Activated T-helper 2 cell treated with anti-CD3 and anti-CD28 coated beads, Interferon-gamma antibody, Interleukin-2, Interleukin-4, amounts not matched to agents 10 μg/mL and 5 μg/mL and 100 μg/mL, durations not matched to agents 14 hours and 24 hours and 36 hours (primary cell): ENCODE measurements around the gene WDR81. TPM values are rescaled to one million over a fixed set of nuclear protein-coding genes. Genes with fewer than 3 reads are reported as not detected.
A peak's percentile ranks its signal among the peaks of the same experiment; 100 is the strongest.
"Not testable (repeated sequence)": the region's sequence is repeated elsewhere in the genome, so short reads cannot be mapped to it uniquely, and the experiment has no call there.

Source experiments
- DNase-seq: peaks from one replicate; pipeline ENCODE4 v3.0.0; 2021; ENCODE audit warnings: low spot score
- H3K27ac Mint-ChIP-seq: one replicate; pipeline ENCODE4 v1.8.0; 2021; ENCODE audit warnings: mixed read lengths
- H3K27me3 Mint-ChIP-seq: one replicate; pipeline ENCODE4 v1.8.0; 2021; ENCODE audit warnings: low read depth, mixed read lengths
- H3K36me3 Mint-ChIP-seq: one replicate; pipeline ENCODE4 v1.8.0; 2021; ENCODE audit warnings: low read depth, mixed read lengths
- H3K4me1 Mint-ChIP-seq: one replicate; pipeline ENCODE4 v1.8.0; 2021; ENCODE audit warnings: low read depth, mixed read lengths
- H3K4me3 Mint-ChIP-seq: one replicate; pipeline ENCODE4 v1.8.0; 2021; ENCODE audit warnings: low read depth, mild to moderate bottlenecking, moderate library complexity, mixed read lengths
- H3K9me3 Mint-ChIP-seq: one replicate; pipeline ENCODE4 v1.8.0; 2021; ENCODE audit warnings: mixed read lengths
- intact Hi-C: fragments of 100-400 bp; cut with micrococcal nuclease; formaldehyde crosslinking; loops from one replicate; pipeline ENCODE4 v1.15.1; 2023
- total RNA-seq: library from RNA; stranded (reverse); gene quantifications from 2 replicates; pipeline ENCODE4 v1.2.3, GENCODE V29; 2022

The WDR81 gene
- total RNA-seq = 16.9 and 17.3 TPM in 2 replicates

- Mint-ChIP-seq H3K4me3 (peak within 1 kb of the TSS; percentile 75), H3K4me1 (peaks cover 19% of the 10 kb centered on the region), H3K27ac (peak within 1 kb of the TSS; percentile 63), H3K36me3 (peaks cover 14% of the 10 kb centered on the region), H3K9me3 (no peaks in the 10 kb centered on the region), H3K27me3 (no peaks in the 10 kb centered on the region)
- DNase-seq = peak; percentile 85
- intact Hi-C loops = no loop called here
These were observed at the start of gene WDR81 for GRCh38 chr17:1724351-1724868. WDR81 (plus strand) TSS chr17:1724704; CDS start chr17:1724960, 256 bp downstream.

GRCh38 chr17:1676401-1676800 lies 48.1 kb upstream of the WDR81 start:
- no peak for DNase-seq
- H3K4me3 Mint-ChIP-seq = no peak overlapping the region
- H3K27me3 Mint-ChIP-seq = no peaks in the 10 kb centered on the region
- H3K36me3 Mint-ChIP-seq = peaks cover 90% of the 10 kb centered on the region
- intact Hi-C loops = no loop called here
- H3K27ac Mint-ChIP-seq = no peak overlapping the region
- H3K4me1 Mint-ChIP-seq = no peaks in the 10 kb centered on the region
- no peaks in the 10 kb centered on the region for H3K9me3 Mint-ChIP-seq

GRCh38 chr17:1683459-1683858 lies 41.0 kb upstream of the WDR81 start:
- H3K4me1 Mint-ChIP-seq = peaks cover 23% of the 10 kb centered on the region
- peak overlapping the region; percentile 98 for H3K4me3 Mint-ChIP-seq
- H3K36me3 Mint-ChIP-seq = peaks cover 63% of the 10 kb centered on the region
- intact Hi-C loops = no loop called here
- no peak for DNase-seq
- H3K27ac Mint-ChIP-seq = peak overlapping the region; percentile 94
- no peaks in the 10 kb centered on the region for H3K27me3 Mint-ChIP-seq
- H3K9me3 Mint-ChIP-seq = no peaks in the 10 kb centered on the region

- Mint-ChIP-seq H3K4me3 (peak within 1 kb of the TSS; percentile 98), H3K9me3 (no peaks in the 10 kb centered on the region), H3K36me3 (peaks cover 52% of the 10 kb centered on the region), H3K4me1 (peaks cover 23% of the 10 kb centered on the region), H3K27ac (peak within 1 kb of the TSS; percentile 94), H3K27me3 (no peaks in the 10 kb centered on the region)
- intact Hi-C loops = loop anchor here (1.0 to 2.0 kb wide), 2 partner anchors 32 to 35 kb away; partner anchors contain the start of gene RILP
- DNase-seq = peak; percentile 98
These were observed 39.9 kb upstream of the WDR81 start, which contains the start of gene PRPF8 for GRCh38 chr17:1684378-1685189. PRPF8 (minus strand) TSS chr17:1684867; CDS start chr17:1684571, 296 bp downstream.

GRCh38 chr17:1686086-1686485 lies 38.4 kb upstream of the WDR81 start:
- intact Hi-C loops = no loop called here
- Mint-ChIP-seq H3K4me3 (no peak overlapping the region), H3K4me1 (peaks cover 23% of the 10 kb centered on the region), H3K27ac (no peak overlapping the region), H3K36me3 (peaks cover 37% of the 10 kb centered on the region), H3K27me3 (no peaks in the 10 kb centered on the region), H3K9me3 (no peaks in the 10 kb centered on the region)
- DNase-seq = no peak

- H3K27me3 Mint-ChIP-seq, DNase-seq, H3K9me3 Mint-ChIP-seq, H3K4me3 Mint-ChIP-seq, intact Hi-C loops, H3K27ac Mint-ChIP-seq: not testable (repeated sequence)
- peaks cover 14% of the 10 kb centered on the region for H3K36me3 Mint-ChIP-seq
- H3K4me1 Mint-ChIP-seq = peaks cover 11% of the 10 kb centered on the region
These were observed 36.1 kb upstream of the WDR81 start for GRCh38 chr17:1688405-1688804.

GRCh38 chr17:1690544-1691221 lies 33.8 kb upstream of the WDR81 start:
- no peak overlapping the region for H3K4me3 Mint-ChIP-seq
- H3K4me1 Mint-ChIP-seq = no peaks in the 10 kb centered on the region
- intact Hi-C loops = no loop called here
- peaks cover 5% of the 10 kb centered on the region for H3K27me3 Mint-ChIP-seq
- no peak overlapping the region for H3K27ac Mint-ChIP-seq
- no peaks in the 10 kb centered on the region for H3K9me3 Mint-ChIP-seq
- H3K36me3 Mint-ChIP-seq = no peaks in the 10 kb centered on the region
- DNase-seq = no peak

- Mint-ChIP-seq H3K4me1 (no peaks in the 10 kb centered on the region), H3K4me3 (no peak overlapping the region), H3K27me3 (peaks cover 5% of the 10 kb centered on the region), H3K9me3 (no peaks in the 10 kb centered on the region), H3K27ac (no peak overlapping the region), H3K36me3 (no peaks in the 10 kb centered on the region)
- intact Hi-C loops = no loop called here
- no peak for DNase-seq
These were observed 31.2 kb upstream of the WDR81 start for GRCh38 chr17:1693339-1693738.

GRCh38 chr17:1695365-1695764 lies 29.1 kb upstream of the WDR81 start:
- no peak for DNase-seq
- Mint-ChIP-seq H3K4me3 (no peak overlapping the region), H3K9me3 (no peaks in the 10 kb centered on the region), H3K27ac (no peak overlapping the region), H3K36me3 (no peaks in the 10 kb centered on the region), H3K4me1 (no peaks in the 10 kb centered on the region), H3K27me3 (peaks cover 5% of the 10 kb centered on the region)
- intact Hi-C loops = no loop called here

GRCh38 chr17:1697681-1698080 lies 26.8 kb upstream of the WDR81 start:
- no peak for DNase-seq
- Mint-ChIP-seq H3K4me3 (no peak overlapping the region), H3K27me3 (peaks cover 2% of the 10 kb centered on the region), H3K27ac (no peak overlapping the region), H3K4me1 (no peaks in the 10 kb centered on the region), H3K9me3 (no peaks in the 10 kb centered on the region), H3K36me3 (no peaks in the 10 kb centered on the region)
- intact Hi-C loops = no loop called here

- intact Hi-C loops, H3K9me3 Mint-ChIP-seq, H3K27me3 Mint-ChIP-seq, H3K4me1 Mint-ChIP-seq, H3K4me3 Mint-ChIP-seq, H3K36me3 Mint-ChIP-seq, DNase-seq, H3K27ac Mint-ChIP-seq: not testable (repeated sequence)
These were observed 24.6 kb upstream of the WDR81 start for GRCh38 chr17:1699891-1700290.

- Mint-ChIP-seq H3K27ac (no peak overlapping the region), H3K27me3 (peaks cover 27% of the 10 kb centered on the region), H3K9me3 (no peaks in the 10 kb centered on the region), H3K4me1 (peaks cover 4% of the 10 kb centered on the region), H3K4me3 (no peak overlapping the region), H3K36me3 (no peaks in the 10 kb centered on the region)
- intact Hi-C loops = no loop called here
- DNase-seq = no peak
These were observed 21.4 kb upstream of the WDR81 start for GRCh38 chr17:1703063-1703462.

GRCh38 chr17:1705004-1705403 lies 19.5 kb upstream of the WDR81 start:
- Mint-ChIP-seq H3K27me3 (peaks cover 32% of the 10 kb centered on the region), H3K4me1 (peaks cover 6% of the 10 kb centered on the region), H3K27ac (no peak overlapping the region), H3K4me3 (no peak overlapping the region), H3K9me3 (no peaks in the 10 kb centered on the region), H3K36me3 (no peaks in the 10 kb centered on the region)
- intact Hi-C loops = no loop called here
- no peak for DNase-seq
